DOHH2 (cell line): ENCODE measurements around the gene AKAP13.

ENCODE experiments used
- CTCF ChIP-seq: fragments of 200-600 bp; sonication (generic); IDR thresholded peaks from one replicate; pipeline ENCODE4 v1.5.1; 2014; ENCODE audit warnings: antibody characterized with exemption, mild to moderate bottlenecking, low read depth, low read length; ENCODE audit not compliant: poor library complexity, severe bottlenecking
- EZH2phosphoT487 ChIP-seq: fragments of 200-600 bp; sonication (generic); IDR thresholded peaks from 2 replicates; pipeline ENCODE4 v1.6.1; 2017; ENCODE audit warnings: borderline replicate concordance, mild to moderate bottlenecking, antibody characterized with exemption, low read length, moderate library complexity, mixed read lengths

GRCh38 chr15:85463976-85464375, 83.6 kb downstream of the AKAP13 start:
- no peak for TF ChIP-seq CTCF
- no peak for TF ChIP-seq EZH2phosphoT487
